Lower leg skin (tissue), 4 donors: ENCODE data around the gene ZFP36L2. TPM values are rescaled to one million over a fixed set of nuclear protein-coding genes. Genes with fewer than 3 reads are reported as not detected.
A peak's percentile ranks its signal among the peaks of the same experiment; 100 is the strongest.

Experiments used
- DNase-seq, 2 donors: peaks; one replicate each; pipeline ENCODE4 v3.0.0-alpha.2; 2019; ENCODE audit warnings: low spot score in 2 of 2
- H3K4me3 ChIP-seq: fragments of 200-600 bp; sonication (generic); 2 replicates; pipeline ENCODE4 v1.5.1; 2017; ENCODE audit warnings: mild to moderate bottlenecking, low read depth; ENCODE audit not compliant: poor library complexity, severe bottlenecking
- POLR2A ChIP-seq, 2 donors: fragments of 450-650 bp; IDR thresholded peaks; one replicate each; pipeline ENCODE4 v1.6.1; 2016 to 2017; ENCODE audit warnings: antibody characterized with exemption in 2 of 2, mild to moderate bottlenecking in 1 of 2, moderate library complexity in 1 of 2
- WGBS, 2 donors: methylation state at CpG; one replicate each; pipeline ENCODE4 v1.1.5; 2018; 5-methylcytosine and 5-hydroxymethylcytosine counted together
- intact Hi-C: fragments of 100-400 bp; cut with DNase I; formaldehyde crosslinking; loops from one replicate; pipeline ENCODE4 v1.15.0; 2023; ENCODE audit warnings: low total_unique reads
- total RNA-seq, 4 donors: library from RNA; depleted of rRNA; stranded (reverse); fragments of >200 nt; gene quantifications; one replicate each; pipeline ENCODE4 v1.1.0, GENCODE V29; 2016
- TF ChIP-seq, protein P1 (sequence below), 3 donors: fragments of 450-650 bp; IDR thresholded peaks; one replicate each; pipeline ENCODE4 v1.5.1; 2016; ENCODE audit warnings: antibody characterized with exemption in 3 of 3, mild to moderate bottlenecking in 3 of 3, moderate library complexity in 2 of 3

ZFP36L2 gene
- total RNA-seq, 4 donors from 2014 or later = 137 to 329 (median 147) TPM

DNA sequence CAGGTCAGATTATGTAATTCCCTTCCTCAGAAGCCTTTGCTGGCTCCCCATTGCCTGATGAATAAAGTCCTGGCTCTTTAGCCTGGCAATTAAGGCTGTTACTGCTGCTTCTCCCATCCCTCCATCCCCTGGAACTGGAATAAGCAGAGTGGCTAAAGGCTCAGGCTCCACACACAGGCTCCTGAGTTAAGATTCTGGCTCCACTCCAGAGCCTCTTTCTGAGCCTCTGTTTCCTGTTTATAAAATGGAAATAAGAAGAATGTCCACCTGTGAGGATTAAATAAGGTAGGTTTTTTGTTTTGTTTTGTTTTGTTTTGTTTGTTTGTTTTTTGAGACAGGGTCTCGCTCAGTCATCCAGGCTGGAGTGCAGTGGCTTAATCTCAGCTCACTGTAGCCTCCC lies 50.0 kb downstream of the ZFP36L2 start:
- WGBS, 2 donors = 94 to 100% methylated on average over 1 of the region's 1 CpG
- no peak overlapping the region for H3K4me3 ChIP-seq
- TF ChIP-seq, protein P1, sequence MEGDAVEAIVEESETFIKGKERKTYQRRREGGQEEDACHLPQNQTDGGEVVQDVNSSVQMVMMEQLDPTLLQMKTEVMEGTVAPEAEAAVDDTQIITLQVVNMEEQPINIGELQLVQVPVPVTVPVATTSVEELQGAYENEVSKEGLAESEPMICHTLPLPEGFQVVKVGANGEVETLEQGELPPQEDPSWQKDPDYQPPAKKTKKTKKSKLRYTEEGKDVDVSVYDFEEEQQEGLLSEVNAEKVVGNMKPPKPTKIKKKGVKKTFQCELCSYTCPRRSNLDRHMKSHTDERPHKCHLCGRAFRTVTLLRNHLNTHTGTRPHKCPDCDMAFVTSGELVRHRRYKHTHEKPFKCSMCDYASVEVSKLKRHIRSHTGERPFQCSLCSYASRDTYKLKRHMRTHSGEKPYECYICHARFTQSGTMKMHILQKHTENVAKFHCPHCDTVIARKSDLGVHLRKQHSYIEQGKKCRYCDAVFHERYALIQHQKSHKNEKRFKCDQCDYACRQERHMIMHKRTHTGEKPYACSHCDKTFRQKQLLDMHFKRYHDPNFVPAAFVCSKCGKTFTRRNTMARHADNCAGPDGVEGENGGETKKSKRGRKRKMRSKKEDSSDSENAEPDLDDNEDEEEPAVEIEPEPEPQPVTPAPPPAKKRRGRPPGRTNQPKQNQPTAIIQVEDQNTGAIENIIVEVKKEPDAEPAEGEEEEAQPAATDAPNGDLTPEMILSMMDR (IDR thresholded peaks at IDR 0.05) = no peak
- TF ChIP-seq POLR2A (IDR thresholded peaks at IDR 0.05) = no peak
- intact Hi-C loops = no loop called here
- no peak for DNase-seq

DNA sequence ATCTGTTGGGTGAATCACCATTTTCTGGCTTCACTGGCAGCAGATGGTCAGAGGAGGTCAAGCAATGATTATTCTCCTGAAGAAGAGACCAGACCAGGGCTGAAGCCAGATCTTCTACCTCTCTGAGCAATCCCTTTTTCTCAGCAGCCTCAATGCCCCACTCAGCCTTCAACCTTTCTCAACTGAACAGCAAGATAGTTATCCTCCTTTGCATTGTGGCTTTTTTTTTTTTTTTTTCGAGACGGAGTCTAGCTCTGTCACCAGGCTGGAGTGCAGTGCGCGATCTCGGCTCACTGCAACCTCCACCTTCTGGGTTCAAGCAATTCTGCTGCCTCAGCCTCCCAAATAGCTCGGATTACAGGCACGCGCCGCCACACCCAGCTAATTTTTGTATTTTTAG lies 50.5 kb downstream of the ZFP36L2 start:
- no peak for TF ChIP-seq POLR2A (IDR thresholded peaks at IDR 0.05)
- intact Hi-C loops = no loop called here

DNA sequence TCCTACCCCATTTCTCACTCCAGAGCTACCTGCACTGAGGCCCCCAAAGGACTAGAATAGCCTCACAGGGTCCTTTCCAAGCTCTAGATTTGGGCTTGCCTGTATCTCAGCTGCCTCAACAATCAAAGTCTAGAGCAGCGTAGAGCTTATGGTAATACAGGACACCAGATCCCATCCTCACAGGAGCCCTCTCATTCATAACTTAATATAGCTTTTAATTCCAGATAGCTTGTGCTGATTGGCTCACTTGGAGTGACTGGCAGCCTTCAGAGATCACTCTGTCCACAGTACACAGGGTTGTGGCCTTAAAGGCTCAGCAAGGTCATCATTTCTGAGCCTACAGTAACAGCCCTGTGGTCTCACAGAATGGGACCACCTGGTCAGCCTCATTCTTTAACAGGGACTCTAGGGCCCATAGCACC lies 51.4 kb downstream of the ZFP36L2 start:
- intact Hi-C loops = no loop called here
- TF ChIP-seq POLR2A (IDR thresholded peaks at IDR 0.05) = no peak
- TF ChIP-seq, protein P1 (IDR thresholded peaks at IDR 0.05) = no peak
- H3K4me3 ChIP-seq = no peak overlapping the region
- 0% methylated on average over 1 of the region's 1 CpG for WGBS, 2 donors
- DNase-seq = no peak

More for the DNA sequence above, 50.5 kb downstream of the ZFP36L2 start:
- H3K4me3 ChIP-seq = no peak overlapping the region
- DNase-seq = no peak
- 93 to 98% methylated on average over 9 of the region's 9 CpGs for WGBS, 2 donors

DNA sequence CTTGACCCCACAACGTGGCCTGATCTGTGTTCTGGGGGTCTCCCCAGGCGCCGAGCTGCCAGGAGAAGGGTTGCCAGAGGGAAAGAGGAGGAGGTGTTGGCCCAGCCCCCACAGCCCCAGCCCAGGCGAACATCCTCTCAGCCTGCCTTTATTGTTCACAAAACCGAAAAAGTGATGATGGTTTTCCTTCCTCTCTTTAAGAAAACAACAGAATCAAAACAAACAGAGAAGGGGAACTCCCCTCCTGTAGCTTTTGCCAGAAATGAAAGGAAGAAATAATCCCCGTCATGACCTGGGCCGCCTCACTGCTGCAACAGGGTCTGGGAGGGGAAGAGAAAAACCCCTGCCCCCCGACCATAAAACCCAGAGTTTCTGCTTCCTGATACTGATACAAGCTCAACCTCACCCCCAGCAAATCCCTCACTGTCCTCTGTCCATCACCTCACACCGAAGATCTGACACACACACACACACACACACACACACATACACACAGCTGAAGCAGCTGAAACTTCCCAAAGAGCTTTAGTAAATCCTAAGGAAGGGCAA lies 52.0 kb downstream of the ZFP36L2 start:
- DNase-seq = no peak
- no peak overlapping the region for H3K4me3 ChIP-seq
- WGBS, 2 donors = 59 to 75% methylated on average over 9 of the region's 9 CpGs
- intact Hi-C loops = no loop called here
- TF ChIP-seq POLR2A (IDR thresholded peaks at IDR 0.05) = no peak
- TF ChIP-seq, protein P1 (IDR thresholded peaks at IDR 0.05) = peak in 1 of 3 donors; percentile 33
